NAMALWA (cell line): ENCODE measurements around the gene RCAN3.
"Not testable (repeated sequence)": the region's sequence is repeated elsewhere in the genome, so short reads cannot be mapped to it uniquely, and the experiment has no call there.

Source experiments
- DNase-seq: peaks from one replicate; pipeline ENCODE4 v3.0.0-alpha.2; 2015; ENCODE audit warnings: low spot score

RCAN3 gene

GRCh38 chr1:24502709-24503058 lies at the start of gene RCAN3:
TSS of gene RCAN3 (plus strand) at chr1:24502836. CDS start at chr1:24514373, 11,537 bp downstream.
- DNase-seq = peak; percentile 88

DNA sequence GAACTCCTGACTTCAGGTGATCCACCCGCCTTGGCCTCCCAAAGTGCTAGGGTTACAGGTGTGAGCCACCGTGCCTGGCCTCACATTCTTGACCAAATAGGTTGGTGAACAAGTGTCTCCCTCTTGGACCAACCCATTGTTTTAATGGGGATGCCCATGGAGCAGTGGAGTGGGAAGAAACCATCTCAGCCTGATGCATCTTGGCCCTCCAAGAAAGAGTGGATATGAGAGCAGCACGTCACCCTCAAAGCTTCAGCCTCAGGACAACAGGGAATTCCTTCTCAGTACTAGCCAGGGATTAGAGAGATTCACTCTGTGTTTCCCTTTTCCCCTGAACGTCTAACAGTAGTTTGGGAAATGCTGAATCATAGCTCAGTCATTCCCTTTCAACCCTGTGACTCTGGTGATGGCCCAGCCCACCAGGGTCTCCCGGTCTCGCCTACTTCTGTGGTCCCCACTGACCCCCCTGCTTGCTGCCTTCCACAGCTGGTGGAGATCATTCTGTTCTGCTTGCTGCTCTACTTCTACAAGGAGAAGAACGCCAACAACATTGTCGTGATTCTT lies 49.6 kb upstream of the RCAN3 start:
- no peak for DNase-seq

GRCh38 chr1:24454673-24455072 lies 48.0 kb upstream of the RCAN3 start:
- DNase-seq = no peak

DNA sequence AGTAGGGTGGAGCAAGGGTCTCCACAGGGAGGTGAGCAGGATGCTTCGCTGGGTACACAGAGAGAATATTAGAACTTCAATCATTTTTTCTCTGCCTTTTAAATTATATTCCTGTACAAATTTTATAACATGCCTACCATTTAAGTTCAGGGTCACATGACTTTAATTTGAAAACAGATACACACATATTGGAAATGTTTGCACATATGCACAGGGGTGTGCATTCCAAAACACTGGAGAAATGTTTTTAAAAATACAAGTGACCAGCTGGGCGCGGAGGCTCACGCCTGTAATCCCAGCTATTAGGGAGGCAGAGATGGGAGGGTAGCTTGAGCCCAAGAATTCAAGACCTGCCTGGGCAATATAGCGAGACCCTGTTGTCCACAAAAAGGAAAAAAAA lies 47.4 kb upstream of the RCAN3 start:
- DNase-seq = no peak

DNA sequence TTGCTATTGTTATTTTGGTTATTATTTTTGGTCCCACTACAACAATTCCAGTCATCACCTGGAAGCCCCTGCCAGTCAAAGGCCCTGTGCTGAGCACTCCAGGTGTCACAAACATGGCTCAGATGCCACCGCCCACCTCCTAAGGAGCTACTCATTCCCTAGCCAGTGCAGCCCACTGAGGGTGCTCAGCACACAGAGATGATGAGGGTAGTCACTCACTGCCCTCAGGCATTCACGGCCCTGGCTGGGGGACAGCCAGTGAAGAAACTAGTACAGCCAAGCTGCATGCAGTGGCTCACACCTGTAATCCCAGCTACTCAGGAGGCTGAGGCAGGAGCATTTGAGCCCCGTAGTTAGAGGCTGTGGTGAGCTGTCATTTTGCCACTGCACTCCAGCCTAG lies 44.8 kb upstream of the RCAN3 start:
- no peak for DNase-seq

DNA sequence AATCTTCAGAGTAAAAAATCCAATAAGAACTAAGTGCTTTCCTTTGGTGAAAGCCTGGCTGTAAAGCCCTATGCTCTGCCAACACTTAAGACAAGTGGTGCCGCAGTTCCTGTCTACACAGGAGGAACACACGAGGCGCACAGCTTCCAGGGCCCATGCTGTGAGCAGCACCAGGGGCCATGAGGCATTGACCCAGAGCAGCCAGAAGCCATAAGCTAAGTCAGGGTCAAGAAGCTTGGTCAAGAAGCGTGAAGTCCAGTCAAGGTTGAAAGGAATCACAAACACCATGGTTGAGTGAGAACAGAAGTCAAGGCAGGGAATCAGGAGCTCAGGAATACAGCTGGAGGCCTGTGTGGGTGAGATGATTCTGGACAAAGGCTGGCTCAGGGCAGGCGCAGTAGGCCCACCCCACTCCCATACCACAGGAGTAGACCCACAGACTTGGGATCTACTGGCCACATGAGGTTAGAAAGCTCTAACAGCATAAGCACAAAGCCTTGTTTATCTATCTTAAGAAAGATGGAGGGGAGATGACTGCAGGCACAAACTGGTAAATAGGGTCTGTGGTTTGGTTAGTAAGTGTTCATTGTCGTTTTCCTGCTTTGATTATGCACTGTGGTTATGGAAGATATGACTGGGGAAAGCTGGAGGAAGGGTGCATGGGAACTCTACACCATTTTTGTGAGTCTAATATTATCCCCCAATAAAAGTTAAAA lies 42.9 kb upstream of the RCAN3 start:
- DNase-seq = no peak

DNA sequence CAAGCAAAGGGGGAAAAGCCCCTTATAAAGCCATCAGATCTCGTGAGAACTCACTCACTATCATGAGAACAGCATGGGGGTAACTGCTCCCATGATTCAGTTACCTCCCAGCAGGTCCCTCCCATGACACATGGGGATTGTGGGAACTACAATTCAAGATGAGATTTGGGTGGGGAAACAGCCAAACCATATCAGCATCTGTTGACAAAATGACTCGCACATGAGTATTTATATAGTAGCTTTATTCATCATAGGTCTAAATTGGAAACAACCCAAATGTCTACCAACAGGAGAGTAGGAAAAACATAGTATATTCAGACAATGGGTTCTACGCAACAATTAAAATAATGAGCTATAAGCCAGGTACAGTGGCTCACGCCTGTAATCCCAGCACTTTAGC lies 40.5 kb upstream of the RCAN3 start:
- DNase-seq = not testable (repeated sequence)

GRCh38 chr1:24463776-24464735 lies 38.6 kb upstream of the RCAN3 start:
- DNase-seq = no peak

GRCh38 chr1:24465099-24465498 lies 37.5 kb upstream of the RCAN3 start:
- DNase-seq = no peak

GRCh38 chr1:24465638-24466037 lies 37.0 kb upstream of the RCAN3 start:
- DNase-seq = no peak

DNA sequence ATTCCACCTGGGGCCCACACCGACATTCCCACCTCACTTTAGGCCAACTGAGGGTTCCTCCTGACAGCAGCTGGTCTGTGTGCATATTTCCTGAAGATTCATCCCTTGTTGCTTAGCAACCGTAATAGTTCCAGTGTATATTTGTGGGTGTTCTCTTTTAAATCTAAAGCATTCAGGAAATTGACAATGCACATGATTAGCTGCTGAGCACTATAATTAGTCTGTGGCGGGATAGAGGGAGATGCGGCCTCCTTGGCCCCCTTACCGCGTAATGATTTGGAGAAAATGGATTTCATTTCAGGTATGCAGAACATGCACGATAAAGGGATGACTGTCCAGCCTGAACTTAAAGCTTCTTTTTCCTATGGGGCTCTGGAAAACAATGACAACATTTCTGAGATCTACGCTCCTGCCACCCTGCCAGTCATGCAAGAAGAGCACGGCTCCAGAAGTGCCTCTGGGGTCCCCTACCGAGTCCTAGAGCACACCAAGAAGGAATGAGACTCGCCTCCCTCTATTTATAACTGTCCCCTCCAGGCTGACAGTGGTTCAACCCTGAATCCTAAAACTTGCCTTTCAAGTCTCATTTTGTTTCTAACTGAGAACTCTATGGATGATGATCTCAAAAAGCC lies 33.8 kb upstream of the RCAN3 start:
- DNase-seq = no peak

GRCh38 chr1:24470592-24470991 lies 32.0 kb upstream of the RCAN3 start:
- DNase-seq = no peak

DNA sequence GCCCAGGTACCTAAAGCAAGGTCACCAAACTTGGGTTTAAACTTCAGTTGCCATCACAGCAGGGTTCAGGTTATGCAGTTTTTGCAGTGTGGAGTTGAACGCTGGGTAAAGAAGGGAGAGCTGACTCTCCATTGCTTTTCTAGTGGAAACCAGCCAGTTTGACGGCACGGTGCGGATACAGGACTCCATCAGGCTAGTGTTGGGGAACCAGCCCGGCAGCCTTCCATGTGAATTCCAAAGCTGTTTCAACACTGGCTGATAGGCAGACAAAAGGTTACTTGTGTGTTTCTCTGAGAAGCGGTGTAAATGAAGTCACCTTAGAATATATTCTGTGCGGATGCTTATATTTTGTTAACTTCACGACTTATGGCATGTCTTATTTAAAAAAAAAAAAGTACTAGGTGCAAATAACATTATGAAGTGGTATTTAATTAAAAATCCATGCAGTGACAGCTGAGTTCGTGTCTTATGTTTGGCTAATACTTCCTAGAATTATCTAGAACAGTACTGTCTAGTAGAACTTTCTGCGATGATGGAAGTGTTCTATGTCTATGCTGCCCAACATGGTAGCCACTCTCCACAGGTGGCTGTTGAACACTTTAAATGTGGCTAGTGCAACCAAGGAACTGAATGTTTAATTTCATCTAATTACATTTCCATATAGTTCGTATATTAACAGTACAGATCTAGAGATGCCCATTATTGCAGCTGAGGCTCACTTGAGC lies 29.9 kb upstream of the RCAN3 start:
- DNase-seq = no peak

GRCh38 chr1:24474193-24474592 lies 28.4 kb upstream of the RCAN3 start:
- no peak for DNase-seq

- DNase-seq = no peak
These were observed 26.9 kb upstream of the RCAN3 start for GRCh38 chr1:24475700-24476099.

DNA sequence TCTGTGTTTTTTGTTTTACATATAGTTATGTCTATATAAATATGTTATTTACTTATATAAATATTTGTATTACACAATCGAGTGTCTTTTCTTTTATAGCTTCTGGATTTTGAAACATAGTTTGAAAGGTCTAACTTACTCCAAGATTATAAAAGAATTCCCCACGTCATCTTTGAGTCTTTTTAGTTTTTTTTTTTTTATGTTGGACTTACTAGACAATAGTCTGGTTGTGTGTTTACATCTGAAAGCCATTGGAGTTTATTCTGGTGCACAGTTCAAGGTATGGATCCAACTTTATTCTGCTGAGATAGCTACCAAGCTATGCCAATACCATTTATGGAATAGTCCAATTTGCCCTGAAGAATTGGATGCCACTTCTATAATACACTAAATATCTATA lies 26.1 kb upstream of the RCAN3 start:
- DNase-seq = no peak

- no peak for DNase-seq
These were observed 25.3 kb upstream of the RCAN3 start for GRCh38 chr1:24477309-24477708.

DNA sequence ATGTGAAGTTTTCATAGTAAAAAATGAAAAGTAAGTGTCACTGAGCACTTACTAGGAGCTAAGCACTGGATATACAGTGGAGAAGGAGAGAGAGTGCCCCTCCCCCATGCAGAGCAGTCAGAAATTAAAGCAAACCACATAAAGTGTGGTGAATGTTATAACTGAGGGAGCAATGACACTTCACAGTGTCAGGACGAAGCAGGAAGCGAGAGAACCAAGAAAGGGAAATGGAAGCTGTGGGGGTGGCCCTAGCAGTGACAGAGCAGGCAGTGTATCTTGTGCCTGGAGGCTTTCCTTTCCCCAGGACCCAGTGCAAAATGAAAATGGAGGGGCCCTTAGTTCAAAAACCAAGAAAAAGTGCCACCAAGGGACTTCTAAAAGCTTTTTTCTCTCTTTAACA lies 21.5 kb upstream of the RCAN3 start:
- peak; percentile 30 for DNase-seq

- no peak for DNase-seq
These were observed 20.6 kb upstream of the RCAN3 start for GRCh38 chr1:24481843-24482610.

DNA sequence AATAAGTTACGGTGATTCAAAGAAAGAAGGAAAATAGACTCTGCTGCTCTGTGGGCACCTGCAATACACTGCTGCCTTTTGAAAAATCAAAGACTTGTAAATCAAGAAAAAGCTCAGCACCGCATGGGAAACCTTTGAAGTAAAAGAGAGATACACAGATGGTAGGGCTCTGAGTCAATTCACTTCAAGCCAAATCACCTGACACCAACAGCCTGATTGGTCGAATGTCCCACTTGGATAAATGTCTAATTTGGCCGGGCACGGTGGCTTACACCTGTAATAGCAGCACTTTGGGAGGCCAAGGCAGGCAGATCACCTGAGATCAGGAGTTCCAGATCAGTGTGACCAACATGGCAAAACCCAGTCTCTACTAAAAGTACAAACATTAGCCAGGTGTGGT lies 19.2 kb upstream of the RCAN3 start:
- DNase-seq = no peak

DNA sequence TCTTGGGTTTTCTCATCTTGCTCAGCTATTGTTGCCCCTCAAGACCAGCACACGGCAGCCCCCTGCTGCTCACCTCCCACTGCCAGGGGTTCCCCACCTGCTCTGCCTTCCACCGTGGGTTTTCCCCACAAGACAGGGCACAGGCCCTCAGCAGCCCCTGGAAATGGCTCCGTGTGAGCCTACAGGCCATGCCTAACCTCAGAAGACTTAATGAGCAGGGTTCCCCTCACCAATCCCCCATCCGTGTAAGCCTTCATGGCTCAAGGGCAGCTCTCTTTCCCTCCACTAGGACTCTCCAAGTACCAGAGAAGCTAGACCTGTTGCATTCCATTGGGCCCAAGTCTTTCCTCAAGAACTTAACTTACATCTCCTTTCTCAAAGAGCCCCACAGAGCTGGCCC lies 18.4 kb upstream of the RCAN3 start:
- no peak for DNase-seq
